MG63 (cell line): ENCODE results near the gene TAF11L14. TPM values are rescaled to one million over a fixed set of nuclear protein-coding genes. Genes with fewer than 3 reads are reported as not detected.

Experiments used
- DNase-seq: peaks from one replicate; pipeline ENCODE4 v3.0.0-alpha.2; 2020
- H3K27me3 ChIP-seq: fragments of 250-450 bp; sonication (Bioruptor Pico); 2 replicates; pipeline ENCODE4 v1.5.1; 2020; ENCODE audit warnings: mild to moderate bottlenecking, moderate library complexity
- H3K36me3 ChIP-seq: fragments of 250-450 bp; sonication (Bioruptor Pico); 2 replicates; pipeline ENCODE4 v1.5.1; 2020; ENCODE audit warnings: mild to moderate bottlenecking, moderate library complexity
- H3K4me3 ChIP-seq: fragments of 250-450 bp; sonication (Bioruptor Pico); 2 replicates; pipeline ENCODE4 v1.5.1; 2020; ENCODE audit warnings: mild to moderate bottlenecking, moderate library complexity
- H3K9me3 ChIP-seq: fragments of 250-450 bp; sonication (Bioruptor Pico); 2 replicates; pipeline ENCODE4 v1.5.1; 2020; ENCODE audit warnings: mild to moderate bottlenecking, moderate library complexity
- total RNA-seq: library from RNA; depleted of rRNA; stranded (reverse); fragments of >200 nt; shearing (Covaris generic); gene quantifications from 2 replicates; pipeline ENCODE4 v1.2.3, GENCODE V29; 2014; ENCODE audit warnings: low replicate concordance; rRNA removed

TAF11L14 gene
- total RNA-seq, 1 experiment from 2014 or later = not detected

DNA sequence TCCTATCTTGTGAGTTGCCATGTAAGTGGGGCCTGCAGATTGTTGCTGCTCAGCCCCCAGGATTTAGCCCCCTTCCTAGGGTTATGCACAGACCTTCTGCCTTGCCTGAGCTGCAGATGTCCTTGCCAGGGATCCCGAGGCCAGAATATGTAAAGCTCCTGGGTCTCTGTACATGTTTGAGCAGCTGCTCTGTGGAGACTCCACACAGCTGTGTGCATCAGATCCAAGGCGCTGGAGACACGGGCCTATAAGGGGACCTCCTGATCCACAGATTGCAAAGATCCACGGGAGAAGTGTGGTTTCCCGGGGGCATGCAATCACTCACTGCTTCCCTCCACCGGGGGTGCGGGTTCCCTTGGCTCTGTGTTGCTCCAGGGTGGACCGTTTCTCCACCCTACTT lies 28.9 kb downstream of the TAF11L14 start:
- no peak for DNase-seq
- H3K9me3 ChIP-seq = no peaks in the 10 kb centered on the region
- H3K36me3 ChIP-seq = no peaks in the 10 kb centered on the region
- no peak overlapping the region for H3K4me3 ChIP-seq
- H3K27me3 ChIP-seq = 0 out of 2 replicates have a peak, but pooled peaks cover 7% of the 10 kb centered on the region

DNA sequence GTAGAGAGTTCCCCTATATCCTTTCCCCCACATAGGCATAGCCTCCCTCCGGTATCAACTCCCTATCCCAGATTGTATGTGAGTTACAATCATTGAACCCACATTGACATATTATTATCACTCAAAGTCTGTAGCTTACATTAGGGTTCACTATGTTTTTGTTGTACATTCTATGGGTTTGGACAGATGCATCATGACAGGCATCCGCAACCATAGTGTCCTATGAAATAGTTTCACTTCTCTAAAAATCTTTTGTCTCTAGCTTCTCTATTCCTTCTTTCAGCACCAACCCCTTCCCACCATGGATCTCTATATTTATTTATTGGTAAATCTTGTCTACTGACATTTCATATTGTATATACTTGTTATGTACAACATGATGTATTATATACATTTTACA lies 31.6 kb downstream of the TAF11L14 start:
- Histone ChIP-seq H3K9me3 (no peaks in the 10 kb centered on the region), H3K36me3 (no peaks in the 10 kb centered on the region), H3K27me3 (peaks cover 5% of the 10 kb centered on the region; the same call in 1 of the 2 replicates)

DNA sequence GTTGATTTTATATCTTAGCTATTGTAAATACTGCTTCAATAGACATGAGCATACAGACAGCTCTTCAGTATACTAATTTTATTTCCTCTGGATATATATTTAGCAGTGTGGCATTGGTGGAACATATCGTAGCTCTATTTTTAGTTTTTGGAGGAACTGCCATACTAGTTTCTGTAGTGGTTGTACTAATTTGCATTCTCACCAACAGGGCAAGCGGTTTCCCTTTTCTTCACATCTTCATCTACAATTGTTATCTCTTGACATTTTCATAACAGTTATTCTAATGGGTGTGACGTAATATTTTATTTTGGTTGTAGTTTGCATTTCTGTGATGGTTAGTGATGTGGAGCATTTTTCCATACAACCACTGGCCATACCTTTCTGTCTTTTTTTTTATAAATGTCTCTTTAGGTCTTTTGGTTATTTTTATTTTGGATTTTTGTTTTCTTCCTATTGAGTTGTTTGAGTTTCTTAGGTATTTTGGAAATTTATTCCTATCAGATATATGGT lies 32.5 kb downstream of the TAF11L14 start:
- Histone ChIP-seq H3K36me3 (no peaks in the 10 kb centered on the region), H3K4me3 (no peak overlapping the region), H3K27me3 (peaks cover 5% of the 10 kb centered on the region; the same call in 1 of the 2 replicates), H3K9me3 (no peaks in the 10 kb centered on the region)
- no peak for DNase-seq

More for the DNA sequence above, 31.6 kb downstream of the TAF11L14 start:
- no peak for DNase-seq
- H3K4me3 ChIP-seq = no peak overlapping the region

DNA sequence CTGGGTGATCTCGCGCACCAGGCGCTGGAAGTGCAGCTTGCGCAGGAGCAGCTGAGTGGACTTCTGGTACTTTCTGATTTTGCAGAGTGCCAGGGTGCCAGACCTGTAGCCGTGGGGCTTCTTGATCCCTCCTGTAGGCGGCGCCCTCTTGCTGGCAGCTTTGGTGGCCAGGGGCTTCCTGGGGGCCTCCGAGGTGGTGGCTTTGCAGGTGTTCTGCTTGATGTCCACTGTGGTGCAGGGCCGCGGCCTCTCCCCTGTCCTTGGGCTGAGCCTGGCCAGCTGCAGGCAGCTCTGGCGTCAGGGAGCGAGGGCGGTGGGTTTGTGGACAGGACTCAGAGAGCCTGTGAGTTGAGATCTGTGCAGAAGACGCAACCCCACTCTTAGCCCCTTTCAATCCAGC lies 36.1 kb downstream of the TAF11L14 start:
- no peaks in the 10 kb centered on the region for H3K9me3 ChIP-seq
- H3K36me3 ChIP-seq = no peaks in the 10 kb centered on the region
- H3K27me3 ChIP-seq = peaks cover 5% of the 10 kb centered on the region
- DNase-seq = no peak
- no peak overlapping the region for H3K4me3 ChIP-seq

DNA sequence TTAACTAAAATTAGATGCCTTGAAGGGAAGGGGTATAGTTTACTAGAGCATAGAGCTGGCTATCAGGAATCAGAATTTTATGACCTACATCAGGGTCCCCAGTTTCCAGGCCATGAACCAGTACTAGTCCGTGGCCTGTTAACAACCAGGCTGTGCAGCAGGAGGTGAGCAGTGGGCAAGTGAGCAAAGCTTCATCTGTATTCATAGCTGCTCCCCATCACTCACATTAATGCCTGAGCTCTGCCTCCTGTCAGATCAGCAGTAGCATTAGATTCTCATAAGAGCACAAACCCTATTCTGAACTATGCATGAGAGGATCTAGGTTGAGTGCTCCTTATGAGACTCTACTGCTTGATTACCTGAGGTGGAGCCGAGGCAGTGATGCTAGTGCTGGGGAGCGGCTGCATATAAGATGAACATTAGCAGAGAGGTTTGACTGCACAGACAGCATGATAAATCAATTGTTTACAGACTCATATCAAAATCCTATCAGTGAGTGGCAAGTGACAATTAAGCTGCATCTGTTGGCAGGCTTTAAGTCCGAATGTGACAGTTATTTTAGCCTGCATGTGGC lies 44.6 kb downstream of the TAF11L14 start:
- Histone ChIP-seq H3K27me3 (peaks cover 2% of the 10 kb centered on the region), H3K4me3 (no peak overlapping the region), H3K9me3 (no peaks in the 10 kb centered on the region), H3K36me3 (no peaks in the 10 kb centered on the region)
- DNase-seq = no peak

DNA sequence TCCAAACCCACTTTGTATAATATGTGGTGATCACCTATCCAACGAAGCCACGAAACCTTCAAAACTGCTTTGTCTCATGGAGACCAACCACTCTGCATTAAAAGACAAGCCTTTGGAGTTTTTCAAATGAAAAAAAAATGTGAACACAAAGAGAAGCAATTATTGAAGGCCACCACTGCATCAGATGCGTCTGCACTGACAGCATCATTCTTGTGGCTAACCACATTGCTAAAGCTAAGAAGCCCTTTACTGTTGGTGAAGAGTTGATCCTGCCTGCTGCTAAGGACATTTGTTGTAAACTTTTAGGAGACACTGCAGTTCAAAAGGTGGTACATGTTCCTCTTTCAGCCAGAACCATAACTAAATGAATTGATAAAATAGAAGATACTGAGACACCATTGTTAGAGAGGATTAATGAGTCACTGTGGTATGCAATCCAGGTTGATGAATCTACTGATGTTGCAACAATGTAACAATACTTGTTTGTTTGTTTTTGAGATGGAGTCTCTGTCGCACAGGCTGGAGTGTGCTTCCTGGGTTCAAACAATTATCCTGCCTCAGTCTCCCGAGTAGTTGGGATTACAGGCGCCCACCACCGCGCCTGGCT lies 45.4 kb downstream of the TAF11L14 start:
- Histone ChIP-seq H3K27me3 (peaks cover 3% of the 10 kb centered on the region), H3K9me3 (no peaks in the 10 kb centered on the region), H3K36me3 (no peaks in the 10 kb centered on the region), H3K4me3 (no peak overlapping the region)
- DNase-seq = no peak

DNA sequence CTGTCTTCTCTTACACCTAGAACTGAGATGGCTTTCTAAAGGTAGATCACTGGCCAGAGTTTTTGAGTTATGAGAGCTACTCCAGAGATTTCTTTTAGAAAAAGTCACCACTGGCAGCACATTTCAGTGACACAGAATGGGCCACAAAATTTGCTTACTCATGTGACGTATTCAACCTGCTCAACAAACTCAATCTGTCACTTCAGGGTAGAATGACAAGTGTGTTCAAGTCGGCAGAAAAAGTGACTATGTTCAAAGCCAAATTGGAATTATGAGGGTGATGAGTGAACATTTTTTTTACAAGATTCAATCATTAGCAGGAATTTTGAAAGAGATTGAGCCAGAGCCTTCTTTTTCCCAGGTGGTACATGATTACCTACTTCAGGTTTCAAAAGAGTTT lies 46.5 kb downstream of the TAF11L14 start:
- Histone ChIP-seq H3K27me3 (peaks cover 8% of the 10 kb centered on the region), H3K4me3 (no peak overlapping the region)
- no peak for DNase-seq

More for the DNA sequence above, 46.5 kb downstream of the TAF11L14 start:
- no peaks in the 10 kb centered on the region for H3K9me3 ChIP-seq
- no peaks in the 10 kb centered on the region for H3K36me3 ChIP-seq

Other genes starting within 250 kb of the TAF11L14 start
- not detected in 2 replicates for gene TAF11L2, start 136.2 kb upstream of the TAF11L14 start, total RNA-seq
- gene TAF11L3, start 116.1 kb upstream of the TAF11L14 start, total RNA-seq = not detected in 2 replicates
- gene TAF11L4, start 112.7 kb upstream of the TAF11L14 start, total RNA-seq = not detected in 2 replicates
- gene TAF11L5, start 109.2 kb upstream of the TAF11L14 start, total RNA-seq = not detected in 2 replicates
- gene TAF11L6, start 105.8 kb upstream of the TAF11L14 start, total RNA-seq = not detected in 2 replicates
- not detected in 2 replicates for gene TAF11L7, start 48.7 kb upstream of the TAF11L14 start, total RNA-seq
- gene TAF11L8, start 43.5 kb upstream of the TAF11L14 start, total RNA-seq = not detected in 2 replicates
- gene TAF11L9, start 40.1 kb upstream of the TAF11L14 start, total RNA-seq = not detected in 2 replicates
- gene TAF11L10, start 36.6 kb upstream of the TAF11L14 start, total RNA-seq = not detected in 2 replicates
- not detected in 2 replicates for gene TAF11L11, start 30.3 kb upstream of the TAF11L14 start, total RNA-seq
- gene TAF11L12, start 24.1 kb upstream of the TAF11L14 start, total RNA-seq = not detected in 2 replicates
- not detected in 2 replicates for gene TAF11L13, start 2.4 kb upstream of the TAF11L14 start, total RNA-seq